ENCODE data around the gene FAM120B. TPM values are rescaled to one million over a fixed set of nuclear protein-coding genes. Genes with fewer than 3 reads are reported as not detected.
A peak's percentile ranks its signal among the peaks of the same experiment; 100 is the strongest.

The FAM120B gene
- total RNA-seq, 1 experiment from 2014 or later = 23.4 TPM

DNA sequence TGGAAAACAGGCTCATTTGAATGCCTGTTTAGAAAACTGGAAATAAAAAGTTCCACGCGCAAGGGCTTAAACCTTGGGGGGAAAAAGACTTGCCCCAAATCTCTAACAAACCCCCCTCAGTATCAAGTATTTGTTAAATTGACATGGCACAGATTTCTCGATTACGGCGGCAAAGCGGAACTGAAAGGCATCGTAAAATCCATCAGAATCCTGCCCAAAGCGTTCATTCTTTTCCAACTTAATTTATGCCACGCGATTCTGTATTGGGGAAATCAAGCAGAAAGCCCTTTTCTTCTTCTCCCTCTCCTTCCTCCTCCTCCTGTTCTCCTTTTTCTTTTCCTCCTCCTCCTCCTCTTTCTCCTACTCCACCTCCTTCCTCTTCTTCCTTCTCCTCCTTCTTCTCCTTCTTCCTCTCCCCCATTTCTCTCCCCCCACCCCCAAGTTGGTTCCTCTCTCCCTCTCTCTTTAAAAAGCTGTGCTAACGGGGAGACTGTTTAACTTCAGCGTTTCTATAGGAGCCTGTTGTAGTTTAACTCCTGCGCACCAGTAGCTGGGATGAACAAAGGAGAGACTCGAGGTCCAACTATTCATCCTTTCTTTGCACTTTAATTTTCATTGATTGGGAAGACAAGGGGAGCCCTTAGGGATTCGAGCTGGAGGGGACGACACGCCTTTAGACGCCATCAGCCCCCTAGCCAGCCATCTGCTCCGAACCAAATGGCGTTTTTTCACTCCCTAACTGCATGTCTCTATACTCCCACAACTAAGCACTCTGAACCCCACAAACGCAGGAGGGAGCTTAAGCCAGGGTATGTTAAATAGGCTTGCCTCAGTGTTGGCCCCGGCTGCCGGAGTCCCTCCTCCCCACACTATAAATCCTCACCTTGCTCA, 13.0 kb upstream of the FAM120B start:
- no peak overlapping the region for H3K4me3 Mint-ChIP-seq (ENCODE audit: unreplicated experiment)
- intact Hi-C loops (cut with micrococcal nuclease) = loop anchor here (1.0 to 10.0 kb wide), 6 partner anchors 119 to 1399 kb away; no protein-coding TSS in a partner anchor
- peaks cover 13% of the 10 kb centered on the region for H3K4me1 Mint-ChIP-seq (ENCODE audit: insufficient read depth, unreplicated experiment)
- no peak overlapping the region for H3K27ac Mint-ChIP-seq (ENCODE audit: low read depth, unreplicated experiment)
- BruUV-seq (replicated peaks) = no TSS peak
- TF ChIP-seq, protein P1, sequence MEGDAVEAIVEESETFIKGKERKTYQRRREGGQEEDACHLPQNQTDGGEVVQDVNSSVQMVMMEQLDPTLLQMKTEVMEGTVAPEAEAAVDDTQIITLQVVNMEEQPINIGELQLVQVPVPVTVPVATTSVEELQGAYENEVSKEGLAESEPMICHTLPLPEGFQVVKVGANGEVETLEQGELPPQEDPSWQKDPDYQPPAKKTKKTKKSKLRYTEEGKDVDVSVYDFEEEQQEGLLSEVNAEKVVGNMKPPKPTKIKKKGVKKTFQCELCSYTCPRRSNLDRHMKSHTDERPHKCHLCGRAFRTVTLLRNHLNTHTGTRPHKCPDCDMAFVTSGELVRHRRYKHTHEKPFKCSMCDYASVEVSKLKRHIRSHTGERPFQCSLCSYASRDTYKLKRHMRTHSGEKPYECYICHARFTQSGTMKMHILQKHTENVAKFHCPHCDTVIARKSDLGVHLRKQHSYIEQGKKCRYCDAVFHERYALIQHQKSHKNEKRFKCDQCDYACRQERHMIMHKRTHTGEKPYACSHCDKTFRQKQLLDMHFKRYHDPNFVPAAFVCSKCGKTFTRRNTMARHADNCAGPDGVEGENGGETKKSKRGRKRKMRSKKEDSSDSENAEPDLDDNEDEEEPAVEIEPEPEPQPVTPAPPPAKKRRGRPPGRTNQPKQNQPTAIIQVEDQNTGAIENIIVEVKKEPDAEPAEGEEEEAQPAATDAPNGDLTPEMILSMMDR (IDR thresholded peaks at IDR 0.05; ENCODE audit: unreplicated experiment) = no peak
- no peaks in the 10 kb centered on the region for H3K9me3 Mint-ChIP-seq (ENCODE audit: unreplicated experiment)
- H3K36me3 Mint-ChIP-seq (ENCODE audit: insufficient read depth, unreplicated experiment) = no peaks in the 10 kb centered on the region
- no peak for DNase-seq (ENCODE audit: unreplicated experiment)
- H3K27me3 Mint-ChIP-seq (ENCODE audit: insufficient read depth, unreplicated experiment) = peaks cover 65% of the 10 kb centered on the region
- CTCF ChIA-PET = interaction anchor here (0.6 to 6.5 kb wide), 21 partner anchors 9 to 504 kb away, joined by 3 to 65 read pairs (median 5); no protein-coding TSS in a partner anchor
- POLR2A ChIA-PET = interaction anchor here (1.0 to 2.0 kb wide), 4 partner anchors 13 to 503 kb away, joined by 4 to 12 read pairs (median 8); partner anchors contain the start of gene FAM120B

DNA sequence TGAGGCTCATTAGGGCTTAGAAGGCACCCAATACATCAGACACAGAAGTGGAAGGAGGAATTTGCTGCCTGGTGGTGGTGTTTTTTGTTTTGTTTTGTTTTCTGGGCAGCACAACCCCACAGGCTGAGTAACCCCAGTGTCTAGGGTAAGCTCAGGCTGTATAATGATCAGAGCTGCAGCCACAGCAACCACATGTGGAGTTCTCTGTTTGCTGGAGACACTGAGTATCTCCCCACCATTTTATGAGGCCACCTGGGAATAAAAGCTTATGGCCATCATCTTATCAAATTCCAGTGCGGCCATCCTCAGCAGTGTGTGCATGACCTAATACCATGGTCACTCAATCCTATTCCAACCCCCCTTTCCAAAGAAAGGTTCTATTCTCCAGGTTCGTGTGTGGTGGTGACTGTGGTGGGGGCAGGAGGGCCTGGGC, 12.2 kb upstream of the FAM120B start:
- H3K36me3 Mint-ChIP-seq (ENCODE audit: insufficient read depth, unreplicated experiment) = no peaks in the 10 kb centered on the region
- H3K27ac Mint-ChIP-seq (ENCODE audit: low read depth, unreplicated experiment) = no peak overlapping the region
- no peaks in the 10 kb centered on the region for H3K9me3 Mint-ChIP-seq (ENCODE audit: unreplicated experiment)
- no peak for DNase-seq (ENCODE audit: unreplicated experiment)
- TF ChIP-seq, protein P1 (IDR thresholded peaks at IDR 0.05; ENCODE audit: unreplicated experiment) = no peak
- ChIA-PET CTCF (interaction anchor here (0.6 to 6.5 kb wide), 13 partner anchors 9 to 584 kb away, joined by 3 to 65 read pairs (median 4); no protein-coding TSS in a partner anchor), POLR2A (interaction anchor here (1.0 kb wide), 1 partner anchor 12 kb away, joined by 4 read pairs; the partner anchor contains the start of gene FAM120B)
- BruUV-seq (replicated peaks) = no TSS peak
- H3K4me1 Mint-ChIP-seq (ENCODE audit: insufficient read depth, unreplicated experiment) = peaks cover 10% of the 10 kb centered on the region
- intact Hi-C loops (cut with micrococcal nuclease) = loop anchor here (10.0 kb wide), 2 partner anchors 120 to 1400 kb away; no protein-coding TSS in a partner anchor
- peak overlapping the region; percentile 71 for H3K4me3 Mint-ChIP-seq (ENCODE audit: unreplicated experiment)
- peaks cover 57% of the 10 kb centered on the region for H3K27me3 Mint-ChIP-seq (ENCODE audit: insufficient read depth, unreplicated experiment)

DNA sequence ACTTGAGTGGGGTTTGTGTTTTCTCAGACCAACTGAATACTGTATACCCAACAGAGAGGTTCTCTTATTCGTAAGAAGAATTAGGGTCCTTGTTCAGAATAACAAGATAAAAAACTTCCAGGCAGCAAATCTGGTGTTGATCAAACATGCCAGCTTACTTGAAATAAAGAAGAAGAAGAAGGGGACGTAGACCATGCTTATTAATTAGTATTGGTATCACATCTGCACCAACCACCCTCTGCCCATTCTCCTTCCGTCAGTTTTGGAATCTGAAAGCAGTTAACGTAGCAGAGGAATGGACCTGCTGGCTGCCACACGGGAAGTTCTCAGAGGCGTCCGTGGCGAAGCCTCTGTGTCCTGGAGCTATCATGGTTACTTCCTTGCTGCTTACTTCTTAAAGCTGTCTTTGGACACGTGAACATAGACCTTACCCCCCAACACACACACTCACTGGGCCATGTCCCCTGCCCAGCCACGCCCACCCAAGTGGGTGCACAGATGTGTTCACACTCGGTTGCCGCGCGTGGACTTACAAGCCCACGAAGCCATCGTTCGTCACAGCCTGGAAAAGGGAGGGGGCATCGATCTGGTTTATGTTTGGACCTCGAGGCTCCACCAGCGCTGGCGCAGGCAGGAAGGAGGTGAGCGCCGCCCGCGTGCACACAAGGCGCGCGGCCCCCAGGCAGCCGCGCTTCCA, 11.6 kb upstream of the FAM120B start:
- Mint-ChIP-seq H3K4me1 (ENCODE audit: insufficient read depth, unreplicated experiment) (peaks cover 10% of the 10 kb centered on the region), H3K27me3 (ENCODE audit: insufficient read depth, unreplicated experiment) (peaks cover 55% of the 10 kb centered on the region), H3K36me3 (ENCODE audit: insufficient read depth, unreplicated experiment) (no peaks in the 10 kb centered on the region), H3K4me3 (ENCODE audit: unreplicated experiment) (peak overlapping the region; percentile 71), H3K27ac (ENCODE audit: low read depth, unreplicated experiment) (no peak overlapping the region), H3K9me3 (ENCODE audit: unreplicated experiment) (no peaks in the 10 kb centered on the region)
- no peak for DNase-seq (ENCODE audit: unreplicated experiment)
- TF ChIP-seq, protein P1 (IDR thresholded peaks at IDR 0.05; ENCODE audit: unreplicated experiment) = no peak
- BruUV-seq (replicated peaks) = no TSS peak
- intact Hi-C loops (cut with micrococcal nuclease) = loop anchor here (10.0 kb wide), 2 partner anchors 120 to 1400 kb away; no protein-coding TSS in a partner anchor
- POLR2A ChIA-PET = interaction anchor here (1.0 kb wide), 1 partner anchor 12 kb away, joined by 4 read pairs; the partner anchor contains the start of gene FAM120B
- CTCF ChIA-PET = interaction anchor here (0.6 to 6.5 kb wide), 7 partner anchors 67 to 584 kb away, joined by 3 to 65 read pairs (median 3); no protein-coding TSS in a partner anchor
